ENCODE results near the gene ANGPT4.

ANGPT4 gene, protein sequence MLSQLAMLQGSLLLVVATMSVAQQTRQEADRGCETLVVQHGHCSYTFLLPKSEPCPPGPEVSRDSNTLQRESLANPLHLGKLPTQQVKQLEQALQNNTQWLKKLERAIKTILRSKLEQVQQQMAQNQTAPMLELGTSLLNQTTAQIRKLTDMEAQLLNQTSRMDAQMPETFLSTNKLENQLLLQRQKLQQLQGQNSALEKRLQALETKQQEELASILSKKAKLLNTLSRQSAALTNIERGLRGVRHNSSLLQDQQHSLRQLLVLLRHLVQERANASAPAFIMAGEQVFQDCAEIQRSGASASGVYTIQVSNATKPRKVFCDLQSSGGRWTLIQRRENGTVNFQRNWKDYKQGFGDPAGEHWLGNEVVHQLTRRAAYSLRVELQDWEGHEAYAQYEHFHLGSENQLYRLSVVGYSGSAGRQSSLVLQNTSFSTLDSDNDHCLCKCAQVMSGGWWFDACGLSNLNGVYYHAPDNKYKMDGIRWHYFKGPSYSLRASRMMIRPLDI

DNA sequence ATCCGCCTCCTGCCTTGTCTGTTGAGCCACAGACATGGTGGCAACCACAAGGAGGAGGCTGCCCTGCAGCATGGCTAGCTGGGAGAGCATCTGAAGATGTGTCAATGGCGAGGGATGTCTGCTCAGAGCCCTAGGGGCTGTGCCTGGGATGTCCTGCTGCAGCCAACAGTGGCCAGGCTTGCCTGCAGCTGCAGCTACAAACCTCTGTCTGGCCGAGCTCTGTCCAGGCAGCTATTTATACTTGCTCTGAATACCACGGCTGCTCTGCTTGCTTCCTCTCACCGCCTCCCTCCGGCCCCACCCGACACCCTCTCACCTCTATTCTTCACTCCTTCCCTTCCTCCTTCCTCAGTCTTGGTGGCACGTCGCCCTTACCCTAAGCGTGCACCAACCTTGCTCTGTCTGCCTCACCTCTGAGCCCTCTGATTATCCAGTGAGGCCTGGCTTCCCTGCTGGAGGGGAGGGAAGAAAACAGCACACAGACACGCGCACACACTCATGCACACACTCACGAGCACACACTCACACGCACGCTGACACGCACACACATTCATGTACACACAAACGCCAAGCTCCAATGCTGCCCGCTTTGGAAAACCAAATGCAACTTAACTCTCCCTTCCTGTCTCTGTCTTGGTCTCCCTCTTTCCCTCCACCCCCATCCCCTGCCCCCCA, at the start of gene ANGPT4:
Gene ANGPT4 (minus strand): TSS at position 210 of the 675 bp plus-strand sequence. CDS start 120 bp downstream, at position 90.
- no peak for DNase-seq (ENCODE audit: low read depth, low spot score)

DNA sequence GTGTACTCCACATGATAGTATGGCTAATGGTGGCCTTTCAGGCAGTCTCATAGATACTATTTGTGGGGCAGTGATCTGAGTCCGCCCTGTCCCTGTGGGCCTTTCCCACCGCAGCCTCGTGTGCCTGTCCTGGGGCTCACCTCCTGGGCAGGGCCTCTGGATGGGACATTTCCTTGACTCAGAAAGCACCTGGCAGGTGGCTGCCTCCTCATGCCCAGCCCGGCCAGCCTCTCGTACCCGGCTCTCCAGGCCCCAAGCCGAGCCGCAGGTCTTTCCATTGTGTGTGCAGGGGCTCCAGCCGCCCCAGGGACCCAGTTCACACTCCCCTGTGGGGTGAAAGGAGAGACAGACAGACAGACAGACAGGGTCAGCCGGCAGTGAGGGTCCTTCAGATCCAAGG, 47.7 kb upstream of the ANGPT4 start:
- DNase-seq (ENCODE audit: low read depth, low spot score): no peak

DNA sequence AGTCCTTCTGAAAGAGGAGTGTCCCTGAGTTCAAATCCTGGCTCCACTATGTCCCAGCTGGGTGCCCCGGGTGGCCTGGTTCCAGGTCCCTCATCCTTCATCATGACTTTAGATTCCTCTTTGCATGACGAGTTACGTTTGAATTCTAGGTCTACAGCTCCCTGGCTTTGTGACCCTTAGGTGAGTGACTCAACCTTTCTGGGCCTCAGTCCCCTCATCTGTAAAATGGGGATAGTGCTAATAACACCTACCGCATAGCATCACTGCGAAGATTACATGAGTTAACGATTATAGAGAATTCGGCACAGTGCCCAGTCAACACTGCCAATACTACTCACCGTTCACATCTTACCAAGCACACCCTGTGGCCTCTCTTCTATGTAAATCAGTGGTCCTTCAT, 46.5 kb upstream of the ANGPT4 start:
- no peak for DNase-seq (ENCODE audit: low read depth, low spot score)

DNA sequence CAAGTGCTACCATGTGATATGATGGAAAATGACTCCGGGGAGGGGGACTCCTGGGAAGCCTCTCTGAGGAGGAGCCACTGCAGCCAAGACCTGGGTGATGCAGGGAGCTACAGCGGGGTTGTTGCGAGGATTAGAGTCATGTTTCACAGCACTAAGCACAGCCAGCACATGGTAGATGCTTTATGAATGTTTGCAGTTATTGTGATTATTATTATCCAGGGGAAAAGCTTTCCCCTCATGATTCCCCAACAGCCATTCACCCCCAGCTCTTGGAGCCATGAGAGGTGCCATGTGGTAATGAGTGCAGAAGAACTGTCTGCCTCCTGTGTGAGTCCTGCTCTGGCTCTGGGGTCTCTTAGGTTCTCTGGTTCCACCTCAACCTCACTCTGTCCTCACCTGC, 46.1 kb upstream of the ANGPT4 start:
- DNase-seq (ENCODE audit: low read depth, low spot score): no peak

DNA sequence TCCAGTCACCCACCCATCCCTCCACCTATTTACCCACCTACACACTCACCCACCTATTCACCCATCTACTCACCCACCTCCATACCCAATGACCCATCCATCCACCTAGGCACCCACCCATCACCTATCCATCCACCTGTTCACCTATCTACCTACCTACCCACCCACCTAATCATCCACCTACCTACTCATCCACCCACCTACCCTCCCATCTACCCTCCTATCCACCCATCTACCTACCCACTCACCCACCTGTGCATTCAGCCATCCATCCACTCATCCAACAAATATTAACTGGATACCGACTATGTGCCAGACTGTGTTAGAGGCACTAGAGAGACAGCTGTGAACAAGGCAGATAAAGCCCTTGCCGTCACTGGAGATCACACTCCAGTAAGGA, 45.6 kb upstream of the ANGPT4 start:
- DNase-seq (ENCODE audit: low read depth, low spot score): no peak

DNA sequence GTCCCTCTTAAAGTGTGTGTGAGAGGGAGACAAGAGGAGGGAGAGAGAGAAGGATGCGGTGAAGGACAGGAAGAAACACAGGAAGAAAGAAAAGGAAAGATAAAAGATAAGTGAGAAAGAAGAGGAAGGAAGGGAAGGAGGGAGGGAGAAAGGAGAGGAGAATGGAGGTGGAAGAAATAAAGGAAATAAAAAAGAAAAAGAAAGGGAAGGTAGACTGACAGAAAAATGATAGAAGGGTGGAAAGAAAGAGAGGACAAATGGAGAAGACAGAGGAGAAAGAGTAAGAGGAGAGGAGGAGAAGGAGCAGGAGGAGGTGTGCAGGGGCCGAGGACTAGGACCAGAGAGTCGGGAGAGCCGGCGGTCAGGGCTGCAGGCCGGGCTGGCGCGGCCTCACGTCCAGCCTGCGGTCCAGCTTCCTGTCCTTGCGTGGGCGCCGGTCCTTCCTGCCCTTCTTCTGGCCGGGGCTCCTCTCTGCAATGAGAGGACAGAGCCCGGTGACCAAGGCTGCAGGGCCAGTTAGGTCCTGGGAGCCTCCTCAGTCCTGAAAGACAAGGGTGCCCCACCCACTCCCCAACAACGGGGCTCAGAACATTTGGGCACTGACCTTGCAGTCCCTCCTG, 44.0 kb upstream of the ANGPT4 start:
- DNase-seq (ENCODE audit: low read depth, low spot score): no peak

DNA sequence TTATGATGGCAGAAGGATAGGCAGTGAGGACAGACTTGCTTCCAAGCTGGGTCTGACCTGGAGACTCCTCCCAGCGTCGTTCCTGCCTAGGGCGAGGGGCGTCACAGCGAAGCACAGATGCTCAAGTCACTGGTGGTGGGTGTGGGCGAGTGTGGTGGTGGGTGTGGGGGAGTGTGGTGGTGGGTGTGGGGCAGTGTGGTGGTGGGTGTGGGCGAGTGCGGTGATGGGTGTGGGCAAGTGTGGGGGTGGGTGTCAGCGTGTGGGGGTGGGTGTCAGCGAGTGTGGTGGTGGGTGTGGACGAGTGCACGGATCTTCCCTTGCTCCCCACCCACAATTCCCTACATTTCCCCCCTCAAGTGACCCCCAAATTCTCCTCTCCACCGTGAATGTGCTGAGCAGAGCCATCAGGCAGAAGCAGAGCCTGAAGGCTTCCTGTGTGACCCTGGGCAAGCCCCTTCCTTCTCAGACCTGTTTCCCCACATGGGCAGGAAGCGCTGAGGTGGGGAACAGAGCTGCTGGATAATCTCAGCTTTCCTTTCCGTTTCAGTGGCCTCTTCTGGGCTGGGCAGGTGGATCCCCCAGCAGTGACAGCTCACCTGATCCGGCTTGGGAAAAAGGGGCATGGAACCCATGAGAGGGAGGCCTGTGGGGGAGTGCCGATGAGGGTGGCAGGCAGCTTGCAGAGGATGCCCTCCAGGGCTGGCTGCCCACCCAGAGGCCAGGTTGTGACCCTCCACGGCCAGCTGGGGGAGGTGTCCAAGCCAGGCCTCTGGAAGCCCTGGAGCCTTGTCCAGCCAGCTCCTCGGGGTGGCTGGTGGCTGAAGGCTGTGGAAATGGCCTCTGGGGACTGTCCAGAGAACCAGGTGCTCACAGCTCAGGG, 43.0 kb upstream of the ANGPT4 start:
- DNase-seq (ENCODE audit: low read depth, low spot score): no peak

DNA sequence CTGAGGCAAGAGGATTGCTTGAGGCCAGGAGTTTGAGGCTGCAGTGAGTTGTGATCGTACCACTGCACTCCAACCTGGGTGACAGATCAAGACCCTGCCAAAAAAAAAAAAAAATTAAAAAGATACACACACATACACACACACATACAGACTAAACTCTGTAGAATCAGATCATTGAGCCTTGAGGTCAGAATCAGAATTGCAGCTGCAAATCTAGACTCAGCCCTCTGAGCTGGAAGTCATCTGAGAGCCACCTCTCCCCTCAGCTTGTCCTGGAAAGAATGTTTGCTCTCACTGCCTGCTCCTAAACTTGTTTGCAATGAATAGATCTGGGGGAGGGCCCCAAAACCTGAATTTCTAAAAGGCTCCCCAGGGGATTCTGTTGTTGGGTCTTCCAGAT, 41.4 kb upstream of the ANGPT4 start:
- no peak for DNase-seq (ENCODE audit: low read depth, low spot score)

DNA sequence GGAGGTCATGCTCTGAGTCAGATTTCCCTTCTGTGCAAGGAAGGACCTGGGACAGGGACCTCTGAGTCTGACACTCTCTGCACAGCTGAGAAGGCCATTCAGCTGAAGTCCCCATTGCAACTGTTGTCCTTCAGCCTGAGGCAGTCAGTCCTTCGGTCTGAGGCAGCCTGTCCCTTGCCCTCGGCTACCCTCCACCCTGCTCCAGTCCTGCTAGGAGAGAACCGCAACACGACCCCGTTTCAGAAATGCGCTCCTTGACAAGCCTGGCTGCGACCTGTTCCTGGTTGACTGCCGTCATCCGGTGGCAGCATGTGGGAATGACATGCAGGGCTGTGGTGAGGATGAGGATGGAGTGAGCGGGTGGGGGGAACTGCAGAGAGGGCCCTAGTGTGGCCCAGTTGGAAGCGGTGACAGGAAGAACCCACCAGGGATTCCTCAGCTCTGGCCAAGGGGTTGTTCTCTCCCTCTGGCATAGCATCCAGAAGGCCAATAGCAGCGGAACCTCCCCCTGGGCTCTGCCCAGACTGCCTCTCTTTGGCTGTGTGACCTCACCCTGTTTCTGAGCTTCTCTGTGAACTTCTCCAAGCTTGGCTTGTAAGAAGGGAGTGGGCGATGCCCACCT, 40.3 kb upstream of the ANGPT4 start:
- peak; percentile 24 for DNase-seq (ENCODE audit: low read depth, low spot score)

DNA sequence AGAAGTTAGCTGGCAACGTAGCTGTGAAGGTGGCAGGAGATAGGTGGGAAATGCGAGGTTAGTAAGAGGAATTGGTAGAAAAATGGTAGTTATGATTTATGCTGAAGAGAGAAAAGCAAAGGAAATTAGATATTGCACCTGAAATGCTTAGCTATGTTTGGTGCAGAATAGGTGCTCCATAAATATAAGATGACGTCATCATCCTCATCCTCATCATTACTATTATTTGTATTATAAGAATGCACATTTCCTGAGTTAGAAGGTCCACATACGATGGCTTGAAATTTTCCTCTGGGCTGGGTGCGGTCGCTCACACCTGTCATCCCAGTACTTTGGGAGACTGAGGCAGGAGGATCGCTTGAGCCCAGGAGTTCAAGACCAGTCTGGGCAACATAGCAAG, 39.5 kb upstream of the ANGPT4 start:
- DNase-seq (ENCODE audit: low read depth, low spot score): no peak

DNA sequence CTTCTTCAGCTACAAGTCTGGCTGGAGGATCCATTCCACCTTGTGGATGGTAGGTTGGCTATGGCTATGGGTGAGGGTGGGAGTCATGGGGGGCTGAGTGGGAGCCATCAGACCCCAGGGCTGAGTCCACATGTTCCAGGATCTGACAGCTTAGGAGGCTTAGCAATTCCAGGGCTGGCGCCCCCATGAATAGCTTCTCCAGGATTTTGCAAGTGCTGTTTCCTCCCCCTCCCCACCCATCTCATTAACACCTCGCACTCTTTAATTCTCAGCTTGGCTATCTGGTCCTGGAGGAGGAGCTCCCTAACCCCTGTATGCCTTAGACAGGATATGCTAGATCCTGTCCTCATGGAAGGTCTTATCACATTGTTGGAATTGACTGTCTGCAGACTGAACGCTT, 39.0 kb upstream of the ANGPT4 start:
- DNase-seq (ENCODE audit: low read depth, low spot score): no peak

DNA sequence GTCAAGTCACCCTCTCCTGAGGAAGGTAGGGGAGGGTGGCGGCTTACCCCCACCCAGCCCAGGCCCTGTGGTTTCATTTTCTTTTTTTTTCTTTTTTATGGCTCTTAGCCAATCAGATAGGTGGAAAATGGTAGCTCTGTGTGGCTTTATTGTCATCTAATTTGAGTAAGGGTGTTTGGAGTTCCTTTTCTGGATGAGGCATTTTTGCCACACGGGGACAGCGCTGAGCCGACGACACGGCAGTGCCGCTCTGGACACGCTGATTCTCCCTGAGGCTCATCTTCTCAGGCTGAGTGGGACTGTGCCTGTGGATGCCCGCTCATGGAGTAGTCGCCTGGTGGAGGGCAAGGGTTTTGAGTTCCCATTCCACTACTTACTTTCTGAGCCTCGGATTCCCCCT, 37.6 kb upstream of the ANGPT4 start:
- DNase-seq (ENCODE audit: low read depth, low spot score): no peak

DNA sequence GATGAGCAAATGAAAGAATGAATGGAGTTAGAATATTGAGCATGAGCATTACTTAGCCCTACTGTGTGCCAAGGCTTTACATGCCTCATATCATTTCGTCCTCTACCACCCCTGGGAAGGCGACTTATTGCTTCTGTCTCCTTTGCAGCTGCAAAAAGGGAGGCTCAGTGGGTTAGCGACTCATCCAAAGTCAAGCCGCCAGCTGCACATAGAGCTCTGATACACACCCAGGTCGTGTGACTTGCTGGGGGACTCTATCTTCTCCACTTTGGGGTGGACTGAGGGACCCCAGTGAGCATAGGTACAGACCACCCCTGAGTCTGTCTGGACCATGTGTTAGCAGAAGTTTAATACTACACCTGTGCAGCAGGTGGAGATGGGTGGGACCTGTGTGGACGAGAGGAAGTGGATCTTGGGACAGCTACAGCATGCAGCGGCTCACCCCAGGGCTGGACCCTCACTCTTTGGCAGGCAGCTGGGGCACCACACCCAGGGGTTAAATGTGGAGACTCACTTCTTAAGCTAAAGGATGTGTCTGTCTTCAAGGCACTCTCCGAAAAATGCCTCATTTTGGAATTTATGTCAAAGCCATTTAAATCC, 36.2 kb upstream of the ANGPT4 start:
- DNase-seq (ENCODE audit: low read depth, low spot score): no peak

DNA sequence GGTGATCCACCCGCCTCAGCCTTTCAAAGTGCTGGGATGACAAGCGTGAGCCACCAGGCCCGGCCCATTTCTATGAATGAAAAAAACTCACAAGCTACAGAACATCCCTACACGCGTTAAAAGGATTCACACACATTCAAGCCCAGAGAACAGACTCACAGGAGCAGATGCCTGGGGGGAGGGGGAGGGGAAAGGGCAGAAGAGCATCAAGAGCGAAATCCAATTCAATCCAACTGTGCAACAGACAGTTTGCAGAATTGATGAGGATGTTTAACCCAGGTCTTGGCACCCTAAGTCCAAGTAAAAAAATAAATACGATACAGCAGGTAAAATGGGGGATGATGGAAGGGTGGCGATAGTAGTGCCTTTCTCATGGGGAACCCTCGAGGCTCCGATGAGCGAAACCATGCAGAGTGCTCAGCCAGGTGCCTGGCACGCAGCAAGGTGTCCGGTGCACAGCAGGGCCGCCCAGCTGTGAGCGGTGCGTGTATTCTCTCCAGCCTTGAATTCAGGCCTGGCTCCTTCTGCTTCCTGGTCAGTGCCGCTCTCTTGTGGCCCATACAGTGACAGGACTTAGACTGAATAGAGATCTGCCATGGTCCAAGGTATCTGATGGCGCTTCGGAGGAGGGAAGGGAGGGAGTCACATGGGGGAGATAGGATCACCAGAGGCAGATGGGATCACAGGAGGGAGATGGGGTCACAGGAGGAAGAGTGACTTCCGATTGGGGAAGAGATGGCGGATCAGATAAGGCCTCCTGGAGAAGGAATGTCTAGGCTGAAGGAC, 35.4 kb upstream of the ANGPT4 start:
- no peak for DNase-seq (ENCODE audit: low read depth, low spot score)

DNA sequence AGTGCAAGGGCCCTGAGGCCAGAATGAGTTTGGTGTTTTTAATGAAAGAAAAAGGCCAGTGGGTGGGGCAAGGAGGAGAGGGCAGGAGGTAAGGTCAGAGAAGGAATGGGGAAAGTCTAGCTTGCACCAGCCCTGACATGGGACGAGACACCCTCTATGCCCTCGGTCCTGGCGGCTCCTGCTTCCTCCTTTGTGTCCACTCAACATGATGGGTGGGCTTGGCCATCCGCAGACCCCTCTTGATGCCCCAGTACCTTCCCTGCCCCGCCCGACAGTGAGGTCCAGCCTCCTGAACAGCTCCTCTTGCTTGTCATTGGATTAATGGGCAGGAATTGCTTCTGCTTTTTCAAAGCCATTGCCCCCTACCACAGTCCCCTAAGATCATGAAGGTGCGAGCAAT, 33.6 kb upstream of the ANGPT4 start:
- DNase-seq (ENCODE audit: low read depth, low spot score): no peak

DNA sequence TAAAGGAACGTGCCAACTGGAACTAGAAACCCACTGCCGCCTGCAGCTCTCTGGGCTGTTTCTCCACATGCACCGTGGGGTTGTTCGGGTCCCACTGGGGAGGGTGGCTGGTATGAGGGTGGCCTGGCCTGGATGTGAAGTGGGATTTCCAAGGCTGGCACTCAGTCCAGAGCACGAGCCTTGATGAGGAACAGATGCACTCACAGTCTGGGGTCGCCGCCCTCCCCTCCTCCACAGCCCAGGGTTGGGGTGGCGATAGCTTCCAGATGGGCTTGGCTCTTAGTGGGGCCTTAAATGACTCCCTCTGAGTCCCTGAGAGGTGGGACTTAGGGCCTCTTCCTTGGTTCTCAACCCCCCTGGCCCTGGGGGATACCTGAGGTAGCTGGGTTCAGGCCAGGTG, 30.7 kb upstream of the ANGPT4 start:
- no peak for DNase-seq (ENCODE audit: low read depth, low spot score)

DNA sequence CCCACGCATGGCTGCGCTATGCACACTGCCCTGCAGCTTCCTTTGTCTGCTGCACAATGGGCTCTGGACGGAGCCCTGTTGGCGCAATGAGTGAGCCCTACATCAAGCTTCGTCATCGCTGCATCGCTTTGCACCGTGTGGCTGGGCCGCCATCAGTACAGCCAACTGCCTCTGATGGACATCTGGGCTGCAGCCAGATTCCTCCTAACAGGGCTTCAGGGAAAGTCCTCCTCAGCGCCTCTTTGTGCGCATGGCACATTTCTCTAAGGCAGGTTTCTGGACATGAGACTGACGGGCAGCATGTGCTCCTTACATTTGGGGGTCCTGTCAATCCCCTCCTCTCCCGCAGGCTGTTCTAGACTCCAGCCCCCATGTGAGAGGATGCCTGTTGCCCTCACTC, 29.7 kb upstream of the ANGPT4 start:
- DNase-seq (ENCODE audit: low read depth, low spot score): no peak

DNA sequence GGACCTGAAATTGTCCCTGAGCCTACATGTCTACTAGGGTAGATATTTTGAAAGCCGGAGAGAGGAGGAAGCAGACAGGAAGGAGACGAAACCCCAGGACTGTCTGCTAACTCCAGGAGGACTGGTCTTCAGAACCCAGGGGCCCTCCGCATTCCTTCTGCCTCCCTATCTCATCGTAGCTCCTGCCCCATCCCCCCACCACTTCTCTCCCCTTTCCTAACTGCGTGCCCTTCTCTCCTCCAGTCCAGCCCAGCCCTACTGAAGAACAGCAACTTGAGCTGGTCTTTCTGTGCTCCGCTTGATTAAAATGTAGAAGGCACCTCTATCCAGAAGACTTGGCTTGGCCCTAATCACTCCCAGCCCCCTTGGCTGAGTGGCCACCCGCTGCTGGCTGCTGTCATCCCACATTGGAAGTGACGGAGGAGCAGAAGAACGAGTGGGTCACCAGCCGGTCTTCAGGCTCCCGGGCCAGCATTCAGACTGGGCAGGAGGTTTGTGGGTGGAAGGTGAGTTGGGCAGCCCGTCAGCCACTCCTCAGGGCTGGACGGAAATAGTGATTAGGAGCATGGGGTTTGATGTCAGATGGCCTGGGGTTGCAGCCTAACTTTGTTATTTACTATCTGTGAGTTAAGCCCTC, 28.8 kb upstream of the ANGPT4 start:
- no peak for DNase-seq (ENCODE audit: low read depth, low spot score)

DNA sequence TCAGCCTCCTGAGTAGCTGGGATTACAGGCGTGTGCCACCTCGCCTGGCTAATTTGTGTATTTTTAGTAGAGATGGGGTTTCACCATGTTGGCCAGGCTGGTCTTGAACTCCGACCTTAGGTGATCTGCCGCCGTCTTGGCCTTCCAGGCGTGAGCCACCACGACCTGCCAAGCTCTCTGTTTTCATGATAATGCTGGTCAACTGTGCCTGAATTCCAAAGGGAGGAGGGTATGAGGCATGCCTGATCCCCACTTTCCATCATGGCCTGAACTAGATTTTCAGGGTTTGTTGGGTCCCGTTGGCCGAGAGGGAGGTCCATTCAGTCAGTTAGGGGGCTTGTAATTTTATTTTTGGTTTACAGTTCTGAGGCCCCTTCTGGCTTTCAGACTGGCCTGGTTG, 28.0 kb upstream of the ANGPT4 start:
- DNase-seq (ENCODE audit: low read depth, low spot score): no peak

DNA sequence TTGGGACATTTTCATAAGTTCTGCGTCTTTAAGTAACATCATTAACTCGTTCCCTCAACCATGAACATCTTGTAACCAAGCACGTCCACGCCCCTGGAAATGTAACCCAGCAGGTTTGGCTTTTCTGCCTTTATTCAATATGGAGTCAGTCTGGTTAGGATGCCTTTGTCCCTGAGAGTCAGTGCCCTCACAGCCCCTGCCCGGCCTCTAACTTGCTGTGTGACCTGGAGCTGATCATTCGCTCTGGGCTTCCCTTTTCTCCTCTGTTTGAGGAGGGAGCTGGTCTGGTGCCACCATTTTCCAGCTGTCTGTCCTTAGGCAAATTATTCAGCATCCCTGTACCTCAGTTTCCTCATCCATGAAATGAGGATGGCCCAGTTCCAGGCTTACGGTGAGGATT, 26.5 kb upstream of the ANGPT4 start:
- no peak for DNase-seq (ENCODE audit: low read depth, low spot score)
